ENCODE data around the gene VAPA. TPM values are rescaled to one million over a fixed set of nuclear protein-coding genes. Genes with fewer than 3 reads are reported as not detected.

VAPA gene
- total and polyA plus RNA-seq, 3 experiments from 2014 or later = 167 to 228 (median 193) TPM

- Mint-ChIP-seq H3K27ac (no peak overlapping the region), H3K36me3 (no peaks in the 10 kb centered on the region), H3K4me1 (no peaks in the 10 kb centered on the region), H3K9me3 (peaks cover 0 to 5% (median 0%) of the 10 kb centered on the region in 5 donors), H3K4me3 (no peak overlapping the region), H3K27me3 (peaks cover 6 to 36% of the 10 kb centered on the region in 2 donors)
- Histone ChIP-seq H3K36me3 (ENCODE audit: insufficient read depth, low read length) (no peaks in the 10 kb centered on the region), H3K27ac (ENCODE audit: low read depth, low read length) (no peak overlapping the region), H3K9me3 (ENCODE audit: low read length) (no peaks in the 10 kb centered on the region), H3K4me1 (ENCODE audit: insufficient read depth, low read length) (no peaks in the 10 kb centered on the region), H3K4me3 (ENCODE audit: low read length) (no peak overlapping the region), H3K27me3 (ENCODE audit: insufficient read depth, low read length, poor library complexity, severe bottlenecking) (peaks cover 6% of the 10 kb centered on the region)
- DNase-seq = no peak
- POLR2A ChIA-PET = no interaction called here
- CTCF ChIA-PET = interaction anchor here (1.4 kb wide), 1 partner anchor 9 kb away, joined by 3 read pairs; no protein-coding TSS in a partner anchor
Measured at GRCh38 chr18:9982711-9983110, 68.9 kb downstream of the VAPA start.

- peaks cover 8 to 44% of the 10 kb centered on the region in 2 donors for H3K27me3 Mint-ChIP-seq
- no peak for DNase-seq
- ChIA-PET CTCF (no interaction called here), POLR2A (no interaction called here)
- no peak overlapping the region for H3K4me3 Mint-ChIP-seq
- Histone ChIP-seq H3K27me3 (ENCODE audit: insufficient read depth, low read length, poor library complexity, severe bottlenecking) (peaks cover 8% of the 10 kb centered on the region), H3K36me3 (ENCODE audit: insufficient read depth, low read length) (no peaks in the 10 kb centered on the region), H3K27ac (ENCODE audit: low read depth, low read length) (no peak overlapping the region), H3K4me3 (ENCODE audit: low read length) (no peak overlapping the region), H3K9me3 (ENCODE audit: low read length) (no peaks in the 10 kb centered on the region), H3K4me1 (ENCODE audit: insufficient read depth, low read length) (no peaks in the 10 kb centered on the region)
- H3K4me1 Mint-ChIP-seq = no peaks in the 10 kb centered on the region
- no peak overlapping the region for H3K27ac Mint-ChIP-seq
- H3K36me3 Mint-ChIP-seq = no peaks in the 10 kb centered on the region
- no peaks in the 10 kb centered on the region for H3K9me3 Mint-ChIP-seq
Measured at GRCh38 chr18:9984080-9984479, 70.3 kb downstream of the VAPA start.

- no peaks in the 10 kb centered on the region for H3K4me1 Mint-ChIP-seq
Measured at GRCh38 chr18:9985641-9986040, 71.8 kb downstream of the VAPA start.

GRCh38 chr18:9986156-9986930, 72.5 kb downstream of the VAPA start:
- Histone ChIP-seq H3K27me3 (ENCODE audit: insufficient read depth, low read length, poor library complexity, severe bottlenecking) (peaks cover 8% of the 10 kb centered on the region), H3K4me1 (ENCODE audit: insufficient read depth, low read length) (no peaks in the 10 kb centered on the region), H3K4me3 (ENCODE audit: low read length) (no peak overlapping the region), H3K9me3 (ENCODE audit: low read length) (no peaks in the 10 kb centered on the region), H3K36me3 (ENCODE audit: insufficient read depth, low read length) (no peaks in the 10 kb centered on the region), H3K27ac (ENCODE audit: low read depth, low read length) (no peak overlapping the region)
- POLR2A ChIA-PET = no interaction called here
- peaks cover 8 to 31% of the 10 kb centered on the region in 2 donors for H3K27me3 Mint-ChIP-seq
- no peak for DNase-seq
- CTCF ChIA-PET = no interaction called here
- H3K36me3 Mint-ChIP-seq = no peaks in the 10 kb centered on the region
- H3K4me1 Mint-ChIP-seq = no peaks in the 10 kb centered on the region
- no peak overlapping the region for H3K4me3 Mint-ChIP-seq
- no peaks in the 10 kb centered on the region for H3K9me3 Mint-ChIP-seq
- no peak overlapping the region for H3K27ac Mint-ChIP-seq

More at GRCh38 chr18:9985641-9986040, 71.8 kb downstream of the VAPA start:
- Mint-ChIP-seq H3K27me3 (peaks cover 8 to 32% of the 10 kb centered on the region in 2 donors), H3K36me3 (no peaks in the 10 kb centered on the region), H3K9me3 (no peaks in the 10 kb centered on the region), H3K27ac (no peak overlapping the region), H3K4me3 (no peak overlapping the region)
- no peaks in the 10 kb centered on the region for H3K4me1 ChIP-seq (ENCODE audit: insufficient read depth, low read length)
- no peaks in the 10 kb centered on the region for H3K36me3 ChIP-seq (ENCODE audit: insufficient read depth, low read length)
- POLR2A ChIA-PET = no interaction called here
- H3K4me3 ChIP-seq (ENCODE audit: low read length) = no peak overlapping the region
- CTCF ChIA-PET = no interaction called here
- H3K27me3 ChIP-seq (ENCODE audit: insufficient read depth, low read length, poor library complexity, severe bottlenecking) = peaks cover 8% of the 10 kb centered on the region
- no peak for DNase-seq
- no peaks in the 10 kb centered on the region for H3K9me3 ChIP-seq (ENCODE audit: low read length)
- H3K27ac ChIP-seq (ENCODE audit: low read depth, low read length) = no peak overlapping the region

GRCh38 chr18:9987345-9987744, 73.5 kb downstream of the VAPA start:
- no peaks in the 10 kb centered on the region for H3K36me3 Mint-ChIP-seq
- H3K4me3 ChIP-seq (ENCODE audit: low read length) = no peak overlapping the region
- no peaks in the 10 kb centered on the region for H3K4me1 Mint-ChIP-seq
- H3K9me3 ChIP-seq (ENCODE audit: low read length) = no peaks in the 10 kb centered on the region
- no peak for DNase-seq
- H3K36me3 ChIP-seq (ENCODE audit: insufficient read depth, low read length) = no peaks in the 10 kb centered on the region
- H3K27me3 ChIP-seq (ENCODE audit: insufficient read depth, low read length, poor library complexity, severe bottlenecking) = peaks cover 8% of the 10 kb centered on the region
- H3K4me1 ChIP-seq (ENCODE audit: insufficient read depth, low read length) = no peaks in the 10 kb centered on the region
- H3K27ac Mint-ChIP-seq = no peak overlapping the region
- ChIA-PET POLR2A (no interaction called here), CTCF (interaction anchor here (1.4 kb wide), 1 partner anchor 8 kb away, joined by 4 read pairs; no protein-coding TSS in a partner anchor)
- H3K27ac ChIP-seq (ENCODE audit: low read depth, low read length) = no peak overlapping the region
- no peaks in the 10 kb centered on the region for H3K9me3 Mint-ChIP-seq
- peaks cover 12 to 37% of the 10 kb centered on the region in 2 donors for H3K27me3 Mint-ChIP-seq
- H3K4me3 Mint-ChIP-seq = no peak overlapping the region

- Mint-ChIP-seq H3K27ac (no peak overlapping the region), H3K36me3 (no peaks in the 10 kb centered on the region), H3K4me3 (no peak overlapping the region), H3K9me3 (no peaks in the 10 kb centered on the region), H3K4me1 (no peaks in the 10 kb centered on the region), H3K27me3 (peaks cover 13 to 39% of the 10 kb centered on the region in 2 donors)
- CTCF ChIA-PET = interaction anchor here (1.4 kb wide), 1 partner anchor 9 kb away, joined by 4 read pairs; no protein-coding TSS in a partner anchor
- Histone ChIP-seq H3K27me3 (ENCODE audit: insufficient read depth, low read length, poor library complexity, severe bottlenecking) (peaks cover 8% of the 10 kb centered on the region), H3K9me3 (ENCODE audit: low read length) (no peaks in the 10 kb centered on the region), H3K27ac (ENCODE audit: low read depth, low read length) (no peak overlapping the region), H3K4me3 (ENCODE audit: low read length) (no peak overlapping the region), H3K36me3 (ENCODE audit: insufficient read depth, low read length) (no peaks in the 10 kb centered on the region), H3K4me1 (ENCODE audit: insufficient read depth, low read length) (no peaks in the 10 kb centered on the region)
- DNase-seq = no peak
- POLR2A ChIA-PET = no interaction called here
Measured at GRCh38 chr18:9987931-9988330, 74.1 kb downstream of the VAPA start.

GRCh38 chr18:9988665-9989064, 74.8 kb downstream of the VAPA start:
- Mint-ChIP-seq H3K27ac (no peak overlapping the region), H3K36me3 (no peaks in the 10 kb centered on the region), H3K27me3 (peaks cover 15 to 36% of the 10 kb centered on the region in 2 donors), H3K4me3 (no peak overlapping the region), H3K9me3 (no peaks in the 10 kb centered on the region), H3K4me1 (no peaks in the 10 kb centered on the region)
- Histone ChIP-seq H3K4me3 (ENCODE audit: low read length) (no peak overlapping the region), H3K4me1 (ENCODE audit: insufficient read depth, low read length) (no peaks in the 10 kb centered on the region), H3K27ac (ENCODE audit: low read depth, low read length) (no peak overlapping the region), H3K36me3 (ENCODE audit: insufficient read depth, low read length) (no peaks in the 10 kb centered on the region), H3K27me3 (ENCODE audit: insufficient read depth, low read length, poor library complexity, severe bottlenecking) (peaks cover 8% of the 10 kb centered on the region), H3K9me3 (ENCODE audit: low read length) (no peaks in the 10 kb centered on the region)
- no peak for DNase-seq
- ChIA-PET POLR2A (no interaction called here), CTCF (interaction anchor here (1.4 kb wide), 1 partner anchor 9 kb away, joined by 4 read pairs; no protein-coding TSS in a partner anchor)

GRCh38 chr18:9989481-9989880, 75.7 kb downstream of the VAPA start:
- no peak overlapping the region for H3K27ac Mint-ChIP-seq
- no peak overlapping the region for H3K27ac ChIP-seq (ENCODE audit: low read depth, low read length)
- no peaks in the 10 kb centered on the region for H3K36me3 ChIP-seq (ENCODE audit: insufficient read depth, low read length)
- H3K9me3 Mint-ChIP-seq = no peaks in the 10 kb centered on the region
- no peak overlapping the region for H3K4me3 ChIP-seq (ENCODE audit: low read length)
- no peaks in the 10 kb centered on the region for H3K9me3 ChIP-seq (ENCODE audit: low read length)
- peaks cover 8% of the 10 kb centered on the region for H3K27me3 ChIP-seq (ENCODE audit: insufficient read depth, low read length, poor library complexity, severe bottlenecking)
- CTCF ChIA-PET = no interaction called here
- H3K4me1 Mint-ChIP-seq = no peaks in the 10 kb centered on the region
- no peaks in the 10 kb centered on the region for H3K36me3 Mint-ChIP-seq
- H3K27me3 Mint-ChIP-seq = peaks cover 15 to 39% of the 10 kb centered on the region in 2 donors
- POLR2A ChIA-PET = no interaction called here
- H3K4me3 Mint-ChIP-seq = no peak overlapping the region
- DNase-seq = no peak
- no peaks in the 10 kb centered on the region for H3K4me1 ChIP-seq (ENCODE audit: insufficient read depth, low read length)
